Measurements from ENCODE around the gene NDEL1.
A peak's percentile ranks its signal among the peaks of the same experiment; 100 is the strongest.

The NDEL1 gene

GRCh38 chr17:8417806-8418205 is 17.9 kb upstream of the NDEL1 start:
- no peak for DNase-seq

- no peak for DNase-seq
Measured at GRCh38 chr17:8418471-8418870, 17.2 kb upstream of the NDEL1 start.

GRCh38 chr17:8419305-8419704 is 16.4 kb upstream of the NDEL1 start:
- no peak for DNase-seq

GRCh38 chr17:8420041-8420934 is 15.4 kb upstream of the NDEL1 start:
- peak; percentile 74 for DNase-seq

- DNase-seq, result no peak
Measured at GRCh38 chr17:8421571-8421970, 14.1 kb upstream of the NDEL1 start.

- no peak for DNase-seq
Measured at GRCh38 chr17:8426094-8426720, 9.5 kb upstream of the NDEL1 start.

- DNase-seq, result no peak
Measured at GRCh38 chr17:8426802-8427201, 8.9 kb upstream of the NDEL1 start.

- peak; percentile 47 for DNase-seq
Measured at GRCh38 chr17:8430966-8431365, 4.7 kb upstream of the NDEL1 start.

GRCh38 chr17:8436169-8436843 is 622 bp downstream of the NDEL1 start:
- DNase-seq, result peak; percentile 79

GRCh38 chr17:8436844-8437171 is 1.1 kb downstream of the NDEL1 start:
- DNase-seq, result no peak

GRCh38 chr17:8438441-8438840 is 2.8 kb downstream of the NDEL1 start:
- DNase-seq, result no peak

GRCh38 chr17:8439681-8440080 is 4.0 kb downstream of the NDEL1 start:
- DNase-seq, result no peak

- DNase-seq, result no peak
Measured at GRCh38 chr17:8441690-8442089, 6.0 kb downstream of the NDEL1 start.

- no peak for DNase-seq
Measured at GRCh38 chr17:8442310-8442709, 6.6 kb downstream of the NDEL1 start.

- no peak for DNase-seq
Measured at GRCh38 chr17:8443756-8444155, 8.1 kb downstream of the NDEL1 start.

- DNase-seq, result no peak
Measured at GRCh38 chr17:8444494-8444893, 8.8 kb downstream of the NDEL1 start.

- no peak for DNase-seq
Measured at GRCh38 chr17:8445536-8445935, 9.9 kb downstream of the NDEL1 start.

GRCh38 chr17:8447799-8448198 is 12.1 kb downstream of the NDEL1 start:
- DNase-seq, result no peak

- DNase-seq, result no peak
Measured at GRCh38 chr17:8448310-8448709, 12.6 kb downstream of the NDEL1 start.

- DNase-seq, result no peak
Measured at GRCh38 chr17:8451933-8452614, 16.4 kb downstream of the NDEL1 start.

GRCh38 chr17:8453326-8453725 is 17.6 kb downstream of the NDEL1 start:
- DNase-seq, result no peak

GRCh38 chr17:8455665-8456209 is 20.1 kb downstream of the NDEL1 start:
- no peak for DNase-seq

- no peak for DNase-seq
Measured at GRCh38 chr17:8458128-8458527, 22.4 kb downstream of the NDEL1 start.
